GM21360 (cell line): ENCODE measurements around the gene ERBB4.
"Not testable (repeated sequence)": the region's sequence is repeated elsewhere in the genome, so short reads cannot be mapped to it uniquely, and the experiment has no call there.

Experiments used
- ATAC-seq: cut with Tn5 transposase; IDR thresholded peaks from one replicate; pipeline ENCODE4 v1.9.1; 2021; ENCODE audit warnings: mild to moderate bottlenecking, moderate library complexity; ENCODE audit not compliant: unreplicated experiment

ERBB4 gene

GRCh38 chr2:211654211-211654780, 884.3 kb downstream of the ERBB4 start:
- ATAC-seq: no peak

- ATAC-seq: no peak
Measured at GRCh38 chr2:211652327-211652726, 886.3 kb downstream of the ERBB4 start.

DNA sequence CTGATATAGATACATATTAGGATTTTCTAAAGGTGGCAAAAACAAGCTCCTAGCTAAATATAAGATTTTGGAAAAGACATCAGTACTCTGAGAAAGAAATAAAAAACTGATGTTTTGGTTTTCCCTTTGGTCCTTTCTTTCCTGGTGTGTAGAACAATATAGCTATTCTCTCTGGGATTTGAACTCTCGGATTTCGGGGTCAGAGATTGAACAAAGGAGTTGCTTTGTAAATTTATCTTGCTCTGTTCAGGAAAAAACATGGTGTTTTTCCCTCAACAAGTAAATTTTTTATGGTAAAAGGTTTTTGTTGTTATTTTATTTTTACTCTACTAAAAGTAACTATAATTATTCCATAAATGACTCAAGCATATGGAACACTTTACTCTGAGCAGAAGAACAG, 889.3 kb downstream of the ERBB4 start:
- ATAC-seq: no peak

- ATAC-seq: no peak
Measured at GRCh38 chr2:211631503-211631902, 907.1 kb downstream of the ERBB4 start.

DNA sequence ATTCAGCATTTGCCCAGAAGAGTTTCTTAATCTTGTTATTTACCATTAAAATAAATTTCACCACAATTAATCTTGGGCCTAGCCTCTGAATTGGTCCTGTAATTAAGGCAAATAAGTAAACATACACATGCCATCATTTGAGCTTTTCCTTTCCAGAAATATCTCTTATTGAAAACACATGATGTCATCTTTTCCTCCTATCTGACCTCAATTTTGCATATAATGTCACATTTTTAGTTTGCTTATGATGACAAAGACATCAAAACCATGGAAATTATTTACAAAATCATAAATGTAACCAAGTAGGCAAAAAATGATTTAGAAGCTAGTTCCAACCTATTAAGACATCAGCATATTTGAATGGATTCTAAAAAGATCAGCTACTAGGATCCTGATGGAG, 915.5 kb downstream of the ERBB4 start:
- no peak for ATAC-seq

DNA sequence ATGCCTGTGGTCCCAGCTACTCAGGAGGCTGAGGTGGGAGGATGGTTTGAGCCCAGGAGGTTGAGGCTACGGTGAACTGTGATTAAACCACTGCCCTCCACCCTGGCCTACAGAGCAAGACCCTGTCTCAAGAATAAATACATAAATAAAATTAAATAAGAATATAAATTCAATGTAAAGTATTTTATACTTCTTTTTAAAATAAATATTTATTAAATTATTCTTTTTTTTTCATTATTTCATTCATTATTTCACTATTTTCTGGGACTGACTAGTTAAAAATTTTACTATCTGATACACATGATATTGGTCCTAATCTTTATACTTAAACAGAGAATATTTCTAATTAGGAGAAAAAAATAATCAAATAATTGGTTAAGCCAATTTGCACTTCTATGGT, 917.6 kb downstream of the ERBB4 start:
- no peak for ATAC-seq

GRCh38 chr2:211617803-211618202, 920.8 kb downstream of the ERBB4 start:
- no peak for ATAC-seq

DNA sequence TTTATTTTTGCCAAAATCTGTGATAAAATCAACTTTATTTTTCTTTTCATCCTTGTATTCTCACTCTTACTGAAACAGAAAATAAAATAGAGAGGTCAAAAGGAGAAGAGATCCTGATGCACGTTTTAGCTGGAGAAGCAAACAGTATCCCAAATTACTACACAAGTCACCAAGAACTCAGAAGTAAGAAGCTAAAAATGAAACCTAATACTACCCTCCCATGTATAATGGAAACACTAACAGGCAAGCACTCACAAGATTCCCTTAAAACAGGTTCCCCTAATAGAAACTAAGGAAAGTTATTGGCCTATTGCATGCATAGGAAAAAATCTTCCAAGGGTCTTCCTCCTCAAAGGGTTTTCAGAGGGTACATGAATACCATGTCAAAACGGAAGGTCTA, 927.0 kb downstream of the ERBB4 start:
- ATAC-seq: no peak

DNA sequence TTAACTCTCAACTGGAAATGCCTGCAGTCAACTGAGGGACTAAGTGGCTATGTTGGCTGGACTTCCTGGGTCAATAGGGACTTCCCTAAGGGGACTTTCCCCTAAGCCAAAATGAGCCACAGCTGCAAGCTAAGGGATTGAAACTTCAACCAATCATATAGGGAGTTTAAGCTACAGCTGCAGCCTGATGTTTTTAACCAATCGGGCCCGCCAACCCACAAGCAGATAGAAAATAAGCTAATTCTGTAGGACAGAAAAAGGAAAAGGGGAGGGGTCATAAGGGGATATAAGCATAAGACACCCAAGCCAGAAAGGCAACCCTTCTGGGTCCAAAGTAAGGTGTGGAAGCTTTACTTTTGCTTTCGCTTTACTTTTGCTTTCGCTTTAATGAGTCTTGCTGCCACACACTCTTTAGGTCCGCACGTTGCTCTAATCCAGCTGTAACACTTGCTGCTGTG, 927.5 kb downstream of the ERBB4 start:
- ATAC-seq: no peak

GRCh38 chr2:211609127-211609526, 929.5 kb downstream of the ERBB4 start:
- no peak for ATAC-seq

- ATAC-seq: no peak
Measured at GRCh38 chr2:211599146-211599545, 939.5 kb downstream of the ERBB4 start.

DNA sequence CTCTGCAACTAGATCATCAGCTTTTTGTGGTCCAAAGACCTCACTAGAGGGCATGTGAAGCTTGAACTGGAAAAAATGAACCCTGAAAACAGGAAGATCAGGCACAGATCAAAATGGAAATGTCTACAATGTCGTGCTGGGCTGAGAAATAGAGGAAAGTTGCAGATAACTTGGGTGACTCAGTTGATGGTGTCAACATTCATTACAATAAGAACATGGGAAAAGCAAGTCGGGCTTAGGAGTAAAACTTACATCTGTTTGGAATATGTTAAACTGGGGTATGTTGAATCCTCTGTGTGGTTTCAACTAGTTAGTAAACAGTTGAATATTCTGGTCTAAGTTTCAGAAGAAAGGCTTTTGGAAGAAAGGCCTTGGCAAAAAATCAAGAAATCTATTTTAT, 940.4 kb downstream of the ERBB4 start:
- no peak for ATAC-seq

- ATAC-seq: not testable (repeated sequence)
Measured at GRCh38 chr2:211592006-211592405, 946.6 kb downstream of the ERBB4 start.

DNA sequence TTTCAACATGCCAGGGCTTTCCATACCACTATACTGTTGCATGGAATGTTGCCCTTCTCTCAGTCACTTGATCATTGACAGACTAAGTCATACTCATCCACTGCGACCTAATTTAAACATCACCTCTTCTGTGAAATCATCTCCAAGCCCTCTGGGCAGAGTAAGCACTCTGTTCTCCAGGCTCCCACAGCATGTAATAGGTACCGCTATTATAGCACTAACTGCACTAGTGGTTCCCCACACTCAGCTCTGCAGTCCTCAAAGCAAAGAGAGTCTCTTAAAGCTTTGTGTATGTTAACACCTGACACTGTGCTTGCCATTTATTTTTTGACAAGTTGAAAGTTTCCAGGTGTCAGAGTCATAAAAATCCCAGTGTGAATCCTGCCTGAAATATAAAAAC, 947.2 kb downstream of the ERBB4 start:
- no peak for ATAC-seq

DNA sequence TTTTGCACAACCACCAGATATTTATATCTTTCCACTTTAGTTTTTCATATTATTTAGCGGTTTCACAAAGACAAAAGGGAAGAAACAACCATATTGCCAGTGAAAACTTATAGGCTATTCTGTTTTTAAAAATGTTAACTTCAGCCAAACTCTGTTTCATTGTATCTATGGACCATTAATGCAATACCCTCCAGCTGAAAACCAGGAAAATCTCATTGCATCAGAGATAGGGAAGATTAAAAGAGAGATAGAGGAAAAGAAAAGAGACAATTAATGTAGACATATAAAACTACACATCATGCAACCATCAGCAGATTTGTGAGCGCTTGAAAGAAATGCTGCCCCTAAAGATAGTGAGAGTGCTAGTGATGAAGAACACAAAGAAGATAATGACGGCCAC, 970.2 kb downstream of the ERBB4 start:
- ATAC-seq: no peak

DNA sequence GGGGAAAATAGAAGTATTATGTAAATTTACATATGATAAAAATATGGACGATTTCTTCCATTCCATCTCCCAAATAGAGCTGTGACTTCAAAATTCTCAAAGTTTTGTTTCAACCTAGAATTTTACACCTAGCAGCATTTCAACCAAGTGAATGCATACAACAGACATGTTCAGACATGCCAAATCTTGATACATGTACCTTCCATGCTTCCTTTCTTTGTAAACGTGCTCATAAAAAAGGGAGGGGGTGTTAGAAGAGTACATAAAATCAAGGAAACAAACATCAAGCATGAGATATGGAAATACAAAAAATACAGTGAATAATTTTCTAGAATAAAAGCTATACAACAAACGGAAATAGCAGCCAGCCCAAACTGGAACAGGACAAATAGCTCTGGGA, 974.2 kb downstream of the ERBB4 start:
- ATAC-seq: no peak

DNA sequence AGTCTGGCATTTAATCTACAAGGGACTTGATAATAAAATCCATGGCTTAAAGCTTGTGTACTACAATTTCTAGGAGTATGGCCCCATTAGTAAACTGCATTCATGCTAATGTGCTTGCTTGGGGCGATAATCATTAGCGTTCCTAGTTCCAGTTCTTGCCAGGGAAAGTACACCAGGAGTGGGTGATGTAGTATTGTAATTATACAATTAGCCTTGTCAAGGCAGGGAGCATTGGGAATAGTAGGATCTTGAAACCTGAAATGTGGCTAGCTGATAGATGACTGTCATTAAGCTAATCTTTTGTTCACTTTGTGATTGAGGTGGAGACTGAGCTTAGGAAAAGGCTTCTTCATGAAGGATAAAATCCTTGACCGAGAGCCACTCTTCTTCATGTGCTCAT, 993.0 kb downstream of the ERBB4 start:
- ATAC-seq: no peak

- no peak for ATAC-seq
Measured at GRCh38 chr2:211534632-211535031, 1004.0 kb downstream of the ERBB4 start.

DNA sequence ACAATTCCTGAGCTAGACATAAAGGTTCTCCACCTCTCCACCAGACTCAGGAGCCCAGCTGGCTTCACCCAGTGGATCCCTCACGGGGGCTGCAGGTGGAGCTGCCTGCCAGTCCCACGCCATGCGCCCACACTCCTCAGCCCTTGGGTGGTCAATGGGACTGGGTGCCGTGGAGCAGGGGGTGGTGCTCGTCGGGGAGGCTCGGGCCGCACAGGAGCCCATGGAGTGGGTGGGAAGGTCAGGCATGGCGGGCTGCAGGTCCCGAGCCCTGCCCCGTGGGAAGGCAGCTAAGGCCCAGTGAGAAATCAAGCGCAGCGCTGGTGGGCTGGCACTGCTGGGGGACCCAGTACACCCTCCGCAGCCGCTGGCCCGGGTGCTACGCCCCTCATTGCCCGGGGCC, 1014.4 kb downstream of the ERBB4 start:
- ATAC-seq: not testable (repeated sequence)

- no peak for ATAC-seq
Measured at GRCh38 chr2:211516537-211516936, 1022.1 kb downstream of the ERBB4 start.

- no peak for ATAC-seq
Measured at GRCh38 chr2:211514049-211514448, 1024.6 kb downstream of the ERBB4 start.

DNA sequence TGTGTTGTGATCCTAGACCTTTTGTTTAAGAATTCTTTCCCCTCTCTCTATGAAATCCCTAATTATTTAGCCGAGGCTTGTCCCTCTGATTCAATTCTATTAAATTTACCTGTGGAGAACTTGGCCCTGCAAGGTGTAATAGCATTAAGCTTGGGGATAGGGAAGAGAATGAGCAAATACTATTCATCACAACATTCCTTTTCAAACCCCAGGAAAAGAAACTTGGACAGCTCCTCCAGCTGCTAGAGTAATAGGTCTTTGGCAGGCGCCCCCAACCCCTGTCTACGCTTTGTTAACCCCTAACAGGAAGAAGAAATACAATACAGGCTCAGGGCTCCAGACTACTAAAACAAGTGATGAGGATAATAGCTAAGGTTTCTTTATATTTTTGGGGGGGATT, 1025.2 kb downstream of the ERBB4 start:
- no peak for ATAC-seq

- no peak for ATAC-seq
Measured at GRCh38 chr2:211512806-211513205, 1025.8 kb downstream of the ERBB4 start.
